Measurements from ENCODE around the gene GHRHR.

Gene GHRHR

DNA sequence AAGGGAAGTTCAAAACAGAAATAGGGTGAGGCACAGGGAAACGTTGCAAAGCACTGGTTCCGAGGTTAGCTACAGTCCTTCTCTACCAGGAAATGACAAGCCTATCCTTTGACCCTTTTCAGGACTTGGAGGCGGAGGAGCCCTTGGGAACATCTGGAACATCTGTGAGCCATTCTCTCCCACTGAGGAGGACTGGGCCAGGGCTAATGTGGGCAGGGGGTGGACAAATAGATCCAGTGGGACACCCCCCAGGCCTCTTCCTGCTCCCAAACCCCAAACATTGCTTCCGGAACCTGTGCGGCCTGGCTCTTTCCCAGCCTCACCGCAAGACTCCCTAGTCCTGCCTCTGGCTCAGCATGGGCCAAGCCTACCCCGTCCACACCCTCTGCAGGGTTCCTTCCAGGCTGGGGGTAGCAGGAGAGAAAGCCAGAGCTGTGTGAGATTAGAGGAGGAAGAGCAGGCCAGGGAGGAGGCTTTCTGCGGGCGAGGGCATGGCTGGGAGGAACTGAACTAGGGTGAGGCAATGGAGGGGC lies 36.5 kb downstream of the GHRHR start:
- Histone ChIP-seq H3F3A (ENCODE audit: insufficient read depth, low read length) (no peaks in the 10 kb centered on the region), H3K9me2 (replicated peaks; ENCODE audit: insufficient read depth, low read length) (no peaks in the 10 kb centered on the region), H2AFZ (ENCODE audit: low read length) (no peak overlapping the region), H3K9me3 (replicated peaks; ENCODE audit: insufficient read depth, low read length) (no peaks in the 10 kb centered on the region), H4K20me1 (ENCODE audit: insufficient read depth, low read length) (no peaks in the 10 kb centered on the region), H3K4me2 (ENCODE audit: low read depth, low read length) (no peak overlapping the region), H3K4me3 (ENCODE audit: low read length) (no peak overlapping the region), H3K27ac (ENCODE audit: low read length) (no peak overlapping the region), H3K4me1 (ENCODE audit: low read length) (no peaks in the 10 kb centered on the region), H3K79me2 (ENCODE audit: low read length) (no peaks in the 10 kb centered on the region), H3K27me3 (replicated peaks; ENCODE audit: insufficient read depth, low read length) (no peaks in the 10 kb centered on the region), H3K36me3 (replicated peaks; ENCODE audit: insufficient read depth, low read length) (no peaks in the 10 kb centered on the region), H3K9ac (ENCODE audit: low read length) (no peak overlapping the region)
- TF ChIP-seq EZH2phosphoT487 (IDR thresholded peaks at IDR 0.05; ENCODE audit: low read length) (no peak), EZH2 (optimal IDR thresholded peaks at IDR 0.05; ENCODE audit: low read depth, low read length) (no peak)
- TF ChIP-seq, protein P1, sequence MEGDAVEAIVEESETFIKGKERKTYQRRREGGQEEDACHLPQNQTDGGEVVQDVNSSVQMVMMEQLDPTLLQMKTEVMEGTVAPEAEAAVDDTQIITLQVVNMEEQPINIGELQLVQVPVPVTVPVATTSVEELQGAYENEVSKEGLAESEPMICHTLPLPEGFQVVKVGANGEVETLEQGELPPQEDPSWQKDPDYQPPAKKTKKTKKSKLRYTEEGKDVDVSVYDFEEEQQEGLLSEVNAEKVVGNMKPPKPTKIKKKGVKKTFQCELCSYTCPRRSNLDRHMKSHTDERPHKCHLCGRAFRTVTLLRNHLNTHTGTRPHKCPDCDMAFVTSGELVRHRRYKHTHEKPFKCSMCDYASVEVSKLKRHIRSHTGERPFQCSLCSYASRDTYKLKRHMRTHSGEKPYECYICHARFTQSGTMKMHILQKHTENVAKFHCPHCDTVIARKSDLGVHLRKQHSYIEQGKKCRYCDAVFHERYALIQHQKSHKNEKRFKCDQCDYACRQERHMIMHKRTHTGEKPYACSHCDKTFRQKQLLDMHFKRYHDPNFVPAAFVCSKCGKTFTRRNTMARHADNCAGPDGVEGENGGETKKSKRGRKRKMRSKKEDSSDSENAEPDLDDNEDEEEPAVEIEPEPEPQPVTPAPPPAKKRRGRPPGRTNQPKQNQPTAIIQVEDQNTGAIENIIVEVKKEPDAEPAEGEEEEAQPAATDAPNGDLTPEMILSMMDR (IDR thresholded peaks at IDR 0.05; ENCODE audit: low read length) = no peak
- no peak for DNase-seq

DNA sequence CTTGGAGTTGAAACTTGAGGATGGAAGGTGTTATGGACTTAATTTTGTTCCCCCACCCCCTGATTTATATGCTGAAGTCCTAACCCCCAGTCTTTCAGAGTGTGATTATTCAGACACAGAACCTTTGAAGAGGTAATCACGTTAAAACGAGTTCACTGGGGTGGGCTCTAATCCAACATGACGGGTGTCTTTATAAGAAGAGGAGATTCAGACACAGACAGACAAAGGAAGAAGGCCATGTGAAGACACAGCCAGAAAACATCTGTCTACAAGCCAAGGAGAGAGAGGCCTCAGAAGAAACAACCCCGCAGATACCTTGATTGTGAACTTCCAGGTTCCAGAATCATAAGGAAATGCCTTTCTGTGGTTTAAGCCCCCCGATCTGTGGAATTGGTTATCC lies 37.0 kb downstream of the GHRHR start:
- H3K9me2 ChIP-seq (replicated peaks; ENCODE audit: insufficient read depth, low read length) = no peaks in the 10 kb centered on the region
- no peak overlapping the region for H3K4me3 ChIP-seq (ENCODE audit: low read length)
- no peaks in the 10 kb centered on the region for H3K79me2 ChIP-seq (ENCODE audit: low read length)
- no peak overlapping the region for H3K4me2 ChIP-seq (ENCODE audit: low read depth, low read length)
- no peaks in the 10 kb centered on the region for H3K36me3 ChIP-seq (replicated peaks; ENCODE audit: insufficient read depth, low read length)
- H3K27ac ChIP-seq (ENCODE audit: low read length) = no peak overlapping the region
- no peak overlapping the region for H3K9ac ChIP-seq (ENCODE audit: low read length)
- no peaks in the 10 kb centered on the region for H4K20me1 ChIP-seq (ENCODE audit: insufficient read depth, low read length)
- H3K9me3 ChIP-seq (replicated peaks; ENCODE audit: insufficient read depth, low read length) = no peaks in the 10 kb centered on the region
- H3F3A ChIP-seq (ENCODE audit: insufficient read depth, low read length) = no peaks in the 10 kb centered on the region
- H3K27me3 ChIP-seq (replicated peaks; ENCODE audit: insufficient read depth, low read length) = no peaks in the 10 kb centered on the region
- TF ChIP-seq EZH2 (optimal IDR thresholded peaks at IDR 0.05; ENCODE audit: low read depth, low read length) (no peak), EZH2phosphoT487 (IDR thresholded peaks at IDR 0.05; ENCODE audit: low read length) (no peak)
- TF ChIP-seq, protein P1 (IDR thresholded peaks at IDR 0.05; ENCODE audit: low read length) = no peak
- no peak overlapping the region for H2AFZ ChIP-seq (ENCODE audit: low read length)
- DNase-seq = no peak
- H3K4me1 ChIP-seq (ENCODE audit: low read length) = no peaks in the 10 kb centered on the region

DNA sequence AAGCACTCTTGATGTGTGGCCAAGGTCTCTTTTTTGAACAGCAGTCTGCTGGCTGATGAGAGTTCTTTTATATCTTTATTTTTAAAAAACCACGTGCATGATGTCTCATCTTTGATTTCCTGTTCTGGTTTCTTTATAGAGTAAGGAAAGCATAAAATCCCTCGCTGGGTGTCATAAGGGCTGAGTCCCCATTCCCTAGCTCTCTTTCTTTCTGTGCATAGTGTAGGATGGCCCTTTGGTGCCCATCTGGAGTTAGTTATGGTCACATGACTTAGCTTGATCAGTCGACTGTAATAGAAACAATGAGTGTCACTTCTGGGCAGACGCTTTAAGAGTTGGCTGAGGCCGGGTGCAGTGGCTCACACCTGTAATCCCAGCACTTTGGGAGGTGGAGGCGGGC lies 38.5 kb downstream of the GHRHR start:
- H3K27ac ChIP-seq (ENCODE audit: low read length) = no peak overlapping the region
- H4K20me1 ChIP-seq (ENCODE audit: insufficient read depth, low read length) = no peaks in the 10 kb centered on the region
- no peaks in the 10 kb centered on the region for H3F3A ChIP-seq (ENCODE audit: insufficient read depth, low read length)
- H3K79me2 ChIP-seq (ENCODE audit: low read length) = no peaks in the 10 kb centered on the region
- H2AFZ ChIP-seq (ENCODE audit: low read length) = no peak overlapping the region
- H3K4me3 ChIP-seq (ENCODE audit: low read length) = no peak overlapping the region
- H3K27me3 ChIP-seq (replicated peaks; ENCODE audit: insufficient read depth, low read length) = no peaks in the 10 kb centered on the region
- TF ChIP-seq EZH2phosphoT487 (IDR thresholded peaks at IDR 0.05; ENCODE audit: low read length) (no peak), EZH2 (optimal IDR thresholded peaks at IDR 0.05; ENCODE audit: low read depth, low read length) (no peak)
- TF ChIP-seq, protein P1 (IDR thresholded peaks at IDR 0.05; ENCODE audit: low read length) = no peak
- no peaks in the 10 kb centered on the region for H3K4me1 ChIP-seq (ENCODE audit: low read length)
- no peak for DNase-seq
- no peaks in the 10 kb centered on the region for H3K9me3 ChIP-seq (replicated peaks; ENCODE audit: insufficient read depth, low read length)
- H3K36me3 ChIP-seq (replicated peaks; ENCODE audit: insufficient read depth, low read length) = no peaks in the 10 kb centered on the region
- no peak overlapping the region for H3K4me2 ChIP-seq (ENCODE audit: low read depth, low read length)
- no peaks in the 10 kb centered on the region for H3K9me2 ChIP-seq (replicated peaks; ENCODE audit: insufficient read depth, low read length)
- H3K9ac ChIP-seq (ENCODE audit: low read length) = no peak overlapping the region
